Measurements from ENCODE around the gene DGKZ. TPM values are rescaled to one million over a fixed set of nuclear protein-coding genes. Genes with fewer than 3 reads are reported as not detected.

Gene DGKZ
- total and polyA plus RNA-seq, 2 donors from 2014 or later: 48.5 to 50.6 TPM

GRCh38 chr11:46391578-46392420 is 44.5 kb downstream of the DGKZ start, which contains the start of gene CHRM4:
Gene CHRM4 (minus strand): TSS chr11:46391776. CDS start chr11:46386557, 5,219 bp downstream.
- Histone ChIP-seq H3K9ac (ENCODE audit: low read length in 3 of 3) (no peak within 1 kb of the TSS), H3K27ac (ENCODE audit: low read depth in 2 of 2, low read length in 2 of 2) (no peak within 1 kb of the TSS), H3K4me3 (ENCODE audit: low read length in 3 of 3) (peak within 1 kb of the TSS in 1 of 3 donors; percentile 39), H3K9me3 (ENCODE audit: control insufficient read depth in 2 of 3, insufficient read depth in 1 of 3, low read length in 3 of 3) (no peaks in the 10 kb centered on the region), H3K4me1 (ENCODE audit: control insufficient read depth in 2 of 3, insufficient read depth in 2 of 3, low read depth in 1 of 3, low read length in 3 of 3) (peaks cover 0 to 18% (median 4%) of the 10 kb centered on the region in 3 donors), H3K27me3 (ENCODE audit: control insufficient read depth, insufficient read depth, low read length) (peaks cover 13% of the 10 kb centered on the region), H3K36me3 (ENCODE audit: control insufficient read depth in 2 of 3, insufficient read depth in 3 of 3, low read length in 3 of 3) (peaks cover 0 to under 1% (median 0%) of the 10 kb centered on the region in 3 donors)
- TF ChIP-seq CTCF (IDR thresholded peaks at IDR 0.05; ENCODE audit: borderline replicate concordance, extremely low read depth, insufficient read depth): no peak
- FAIRE-seq (no peak), DNase-seq (peak in 4 of 5 donors; percentile 41 to 75 (median 54))
- intact Hi-C loops (cut with DNase I): no loop called here

- Histone ChIP-seq H3K4me3 (ENCODE audit: low read length in 3 of 3) (peak overlapping the region in 1 of 3 donors; percentile 39), H3K27me3 (ENCODE audit: control insufficient read depth, insufficient read depth, low read length) (peaks cover 13% of the 10 kb centered on the region), H3K9ac (ENCODE audit: low read length in 3 of 3) (no peak overlapping the region), H3K36me3 (ENCODE audit: control insufficient read depth in 2 of 3, insufficient read depth in 3 of 3, low read length in 3 of 3) (peaks cover 0 to 4% (median 3%) of the 10 kb centered on the region in 3 donors), H3K27ac (ENCODE audit: low read depth in 2 of 2, low read length in 2 of 2) (no peak overlapping the region), H3K9me3 (ENCODE audit: control insufficient read depth in 2 of 3, insufficient read depth in 1 of 3, low read length in 3 of 3) (no peaks in the 10 kb centered on the region), H3K4me1 (ENCODE audit: control insufficient read depth in 2 of 3, insufficient read depth in 2 of 3, low read depth in 1 of 3, low read length in 3 of 3) (peaks cover 0 to 18% (median 4%) of the 10 kb centered on the region in 3 donors)
- peak; percentile 8 for TF ChIP-seq CTCF (IDR thresholded peaks at IDR 0.05; ENCODE audit: borderline replicate concordance, extremely low read depth, insufficient read depth)
- intact Hi-C loops (cut with DNase I): no loop called here
- FAIRE-seq (no peak), DNase-seq (peak; percentile 90 to 94 (median 93))
Observed at GRCh38 chr11:46392421-46393230, 45.4 kb downstream of the DGKZ start.

- no peak for DNase-seq
- peaks cover 0 to 18% (median 4%) of the 10 kb centered on the region in 3 donors for H3K4me1 ChIP-seq (ENCODE audit: control insufficient read depth in 2 of 3, insufficient read depth in 2 of 3, low read depth in 1 of 3, low read length in 3 of 3)
- FAIRE-seq: no peak
- peaks cover 0 to 10% (median 6%) of the 10 kb centered on the region in 3 donors for H3K36me3 ChIP-seq (ENCODE audit: control insufficient read depth in 2 of 3, insufficient read depth in 3 of 3, low read length in 3 of 3)
- intact Hi-C loops (cut with DNase I): no loop called here
- no peaks in the 10 kb centered on the region for H3K9me3 ChIP-seq (ENCODE audit: control insufficient read depth in 2 of 3, insufficient read depth in 1 of 3, low read length in 3 of 3)
- no peak for TF ChIP-seq CTCF (IDR thresholded peaks at IDR 0.05; ENCODE audit: borderline replicate concordance, extremely low read depth, insufficient read depth)
- peak overlapping the region in 1 of 3 donors; percentile 39 for H3K4me3 ChIP-seq (ENCODE audit: low read length in 3 of 3)
- H3K27ac ChIP-seq (ENCODE audit: low read depth in 2 of 2, low read length in 2 of 2): no peak overlapping the region
- peaks cover 13% of the 10 kb centered on the region for H3K27me3 ChIP-seq (ENCODE audit: control insufficient read depth, insufficient read depth, low read length)
- no peak overlapping the region for H3K9ac ChIP-seq (ENCODE audit: low read length in 3 of 3)
Observed at GRCh38 chr11:46393231-46393616, 46.0 kb downstream of the DGKZ start.

Measured in kidney (tissue), 14 donors.